Measurements from ENCODE around the gene LKAAEAR1.

DNA sequence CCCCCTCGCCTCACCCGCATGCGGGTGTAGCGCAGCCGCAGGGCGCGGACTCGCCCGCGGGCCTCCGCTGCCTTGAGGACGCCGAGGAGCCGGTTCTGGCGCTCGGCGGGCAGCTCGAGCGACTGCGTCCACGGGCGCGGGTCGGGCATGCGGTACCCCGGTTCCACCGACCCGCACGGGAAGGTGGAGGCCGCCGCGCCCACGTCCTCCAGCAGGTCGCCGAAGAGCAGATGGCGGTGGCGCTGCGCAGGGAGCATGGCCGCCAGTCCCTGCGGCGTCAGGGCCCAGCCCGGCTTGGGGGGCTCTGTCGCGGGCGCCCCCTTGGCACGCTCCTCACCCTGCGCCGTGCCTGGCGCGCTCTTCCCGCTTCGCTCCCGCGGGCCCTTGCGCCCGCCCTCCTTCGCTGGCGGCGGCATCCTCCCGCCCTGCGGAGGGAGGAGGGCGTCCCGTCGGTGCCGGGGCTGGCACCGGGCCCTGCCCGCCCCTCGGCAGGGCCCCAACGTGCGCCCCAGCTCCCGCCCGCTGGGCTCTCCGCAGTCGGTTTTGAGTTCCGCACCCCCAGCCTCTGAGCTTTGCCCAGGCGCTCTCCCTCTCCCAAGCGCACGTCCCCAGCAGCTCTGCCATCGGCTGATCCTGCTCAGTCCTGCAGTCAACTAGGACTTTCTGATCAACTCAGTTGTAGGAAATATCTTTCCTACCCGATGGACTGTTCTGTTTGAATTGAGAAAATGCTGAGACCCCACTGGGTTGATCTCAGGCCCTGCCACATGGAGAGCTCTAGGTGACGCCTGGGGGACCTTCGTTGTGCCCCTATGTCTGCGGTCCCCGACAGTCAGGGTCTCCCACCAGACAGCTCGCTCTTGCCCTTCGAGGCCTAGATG lies at the start of gene LKAAEAR1:
- no peak for TF ChIP-seq ZFP30 (CRISPR knock-in tag; IDR thresholded peaks at IDR 0.05)
- TF ChIP-seq, protein P1, sequence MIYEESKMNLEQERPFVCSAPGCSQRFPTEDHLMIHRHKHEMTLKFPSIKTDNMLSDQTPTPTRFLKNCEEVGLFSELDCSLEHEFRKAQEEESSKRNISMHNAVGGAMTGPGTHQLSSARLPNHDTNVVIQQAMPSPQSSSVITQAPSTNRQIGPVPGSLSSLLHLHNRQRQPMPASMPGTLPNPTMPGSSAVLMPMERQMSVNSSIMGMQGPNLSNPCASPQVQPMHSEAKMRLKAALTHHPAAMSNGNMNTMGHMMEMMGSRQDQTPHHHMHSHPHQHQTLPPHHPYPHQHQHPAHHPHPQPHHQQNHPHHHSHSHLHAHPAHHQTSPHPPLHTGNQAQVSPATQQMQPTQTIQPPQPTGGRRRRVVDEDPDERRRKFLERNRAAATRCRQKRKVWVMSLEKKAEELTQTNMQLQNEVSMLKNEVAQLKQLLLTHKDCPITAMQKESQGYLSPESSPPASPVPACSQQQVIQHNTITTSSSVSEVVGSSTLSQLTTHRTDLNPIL (CRISPR knock-in tag; IDR thresholded peaks at IDR 0.05; ENCODE audit: low read depth): no peak
- TF ChIP-seq ZNF70 (CRISPR knock-in tag; IDR thresholded peaks at IDR 0.05): no peak
- no peak for TF ChIP-seq ESRRG (CRISPR knock-in tag; IDR thresholded peaks at IDR 0.05)
- TF ChIP-seq, protein P2, sequence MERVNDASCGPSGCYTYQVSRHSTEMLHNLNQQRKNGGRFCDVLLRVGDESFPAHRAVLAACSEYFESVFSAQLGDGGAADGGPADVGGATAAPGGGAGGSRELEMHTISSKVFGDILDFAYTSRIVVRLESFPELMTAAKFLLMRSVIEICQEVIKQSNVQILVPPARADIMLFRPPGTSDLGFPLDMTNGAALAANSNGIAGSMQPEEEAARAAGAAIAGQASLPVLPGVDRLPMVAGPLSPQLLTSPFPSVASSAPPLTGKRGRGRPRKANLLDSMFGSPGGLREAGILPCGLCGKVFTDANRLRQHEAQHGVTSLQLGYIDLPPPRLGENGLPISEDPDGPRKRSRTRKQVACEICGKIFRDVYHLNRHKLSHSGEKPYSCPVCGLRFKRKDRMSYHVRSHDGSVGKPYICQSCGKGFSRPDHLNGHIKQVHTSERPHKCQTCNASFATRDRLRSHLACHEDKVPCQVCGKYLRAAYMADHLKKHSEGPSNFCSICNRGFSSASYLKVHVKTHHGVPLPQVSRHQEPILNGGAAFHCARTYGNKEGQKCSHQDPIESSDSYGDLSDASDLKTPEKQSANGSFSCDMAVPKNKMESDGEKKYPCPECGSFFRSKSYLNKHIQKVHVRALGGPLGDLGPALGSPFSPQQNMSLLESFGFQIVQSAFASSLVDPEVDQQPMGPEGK (CRISPR knock-in tag; IDR thresholded peaks at IDR 0.05; ENCODE audit: borderline replicate concordance): no peak
- TF ChIP-seq, protein P3, sequence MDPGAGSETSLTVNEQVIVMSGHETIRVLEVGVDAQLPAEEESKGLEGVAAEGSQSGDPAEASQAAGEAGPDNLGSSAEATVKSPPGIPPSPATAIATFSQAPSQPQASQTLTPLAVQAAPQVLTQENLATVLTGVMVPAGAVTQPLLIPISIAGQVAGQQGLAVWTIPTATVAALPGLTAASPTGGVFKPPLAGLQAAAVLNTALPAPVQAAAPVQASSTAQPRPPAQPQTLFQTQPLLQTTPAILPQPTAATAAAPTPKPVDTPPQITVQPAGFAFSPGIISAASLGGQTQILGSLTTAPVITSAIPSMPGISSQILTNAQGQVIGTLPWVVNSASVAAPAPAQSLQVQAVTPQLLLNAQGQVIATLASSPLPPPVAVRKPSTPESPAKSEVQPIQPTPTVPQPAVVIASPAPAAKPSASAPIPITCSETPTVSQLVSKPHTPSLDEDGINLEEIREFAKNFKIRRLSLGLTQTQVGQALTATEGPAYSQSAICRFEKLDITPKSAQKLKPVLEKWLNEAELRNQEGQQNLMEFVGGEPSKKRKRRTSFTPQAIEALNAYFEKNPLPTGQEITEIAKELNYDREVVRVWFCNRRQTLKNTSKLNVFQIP (CRISPR knock-in tag; IDR thresholded peaks at IDR 0.05; ENCODE audit: borderline replicate concordance, low read depth): no peak
- TF ChIP-seq ZFP3 (CRISPR knock-in tag; IDR thresholded peaks at IDR 0.05): no peak
- no peak for TF ChIP-seq PPARA (CRISPR knock-in tag; IDR thresholded peaks at IDR 0.05; ENCODE audit: borderline replicate concordance)

Measured in SK-N-SH treated with all-trans-retinoic acid at 6 μM for 48 hours (cell line).